Measurements from ENCODE around the gene CDYL.

The CDYL gene

GRCh38 chr6:4883298-4883697, 107.1 kb downstream of the CDYL start:
- DNase-seq (ENCODE audit: low read depth in 2 of 2), result no peak

GRCh38 chr6:4884646-4885340, 108.6 kb downstream of the CDYL start:
- DNase-seq (ENCODE audit: low read depth in 2 of 2), result no peak

GRCh38 chr6:4885341-4885933, 109.2 kb downstream of the CDYL start:
- no peak for DNase-seq (ENCODE audit: low read depth in 2 of 2)

DNA sequence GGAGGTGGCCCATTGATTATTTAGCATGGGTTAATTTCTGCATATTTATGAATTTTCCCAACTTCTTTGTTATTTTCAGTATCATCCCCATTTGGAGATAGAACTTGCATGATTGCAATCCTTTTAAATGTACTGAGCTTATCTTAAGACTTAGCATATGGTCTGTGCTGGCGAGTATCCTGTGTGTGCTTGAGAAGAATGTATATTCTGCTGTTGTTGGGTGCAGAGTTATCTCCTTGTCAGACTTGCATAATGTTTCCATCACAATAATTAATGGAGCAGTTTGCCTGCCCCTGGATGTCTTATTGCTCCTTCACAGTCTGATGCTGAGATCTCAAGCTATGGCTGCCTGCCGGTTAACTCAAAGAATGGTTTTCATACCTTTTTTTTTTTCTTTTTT, 112.6 kb downstream of the CDYL start:
- no peak for DNase-seq (ENCODE audit: low read depth in 2 of 2)

- DNase-seq (ENCODE audit: low read depth in 2 of 2), result no peak
These were observed 113.5 kb downstream of the CDYL start for GRCh38 chr6:4889701-4890100.

- DNase-seq (ENCODE audit: low read depth in 2 of 2), result no peak
These were observed 114.0 kb downstream of the CDYL start for GRCh38 chr6:4890191-4890590.

GRCh38 chr6:4890627-4891026, 114.4 kb downstream of the CDYL start:
- no peak for DNase-seq (ENCODE audit: low read depth in 2 of 2)

GRCh38 chr6:4891141-4891540, 114.9 kb downstream of the CDYL start:
- DNase-seq (ENCODE audit: low read depth in 2 of 2), result no peak

DNA sequence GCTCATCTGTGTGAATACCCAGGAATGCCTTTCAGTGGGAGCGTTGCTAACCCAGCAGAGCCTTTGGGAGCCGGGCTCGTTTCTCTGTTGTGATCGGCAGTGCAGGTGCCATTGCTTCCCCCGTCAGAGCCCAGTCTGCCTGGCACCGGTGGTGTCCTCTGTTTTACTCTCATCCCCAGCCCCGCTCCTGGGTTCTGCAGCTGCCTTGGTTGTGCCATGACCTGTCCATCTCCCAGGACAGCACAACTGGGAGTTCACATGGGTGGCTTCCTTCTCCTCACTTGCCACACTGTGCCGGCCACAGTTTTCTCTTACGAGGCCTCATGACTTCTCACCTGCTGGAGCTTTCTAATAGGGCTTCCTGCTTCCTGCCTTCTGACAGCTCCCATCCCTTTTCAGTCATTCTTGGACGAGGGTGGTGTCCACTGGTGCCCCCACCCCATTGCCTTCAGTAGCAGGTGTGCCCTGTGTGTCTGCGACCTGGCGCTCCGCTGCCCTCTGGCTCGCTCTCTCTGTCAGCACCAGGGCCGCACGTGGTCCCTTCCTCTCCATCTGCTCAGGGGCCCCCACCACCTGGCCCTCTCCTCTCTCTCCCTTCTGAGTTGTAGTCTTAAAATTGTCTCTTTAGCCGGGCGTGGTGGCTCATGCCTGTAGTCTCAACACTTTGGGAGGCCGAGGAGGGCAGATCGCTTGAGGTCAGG, 116.7 kb downstream of the CDYL start:
- no peak for DNase-seq (ENCODE audit: low read depth in 2 of 2)

GRCh38 chr6:4894049-4894448, 117.8 kb downstream of the CDYL start:
- DNase-seq (ENCODE audit: low read depth in 2 of 2), result no peak

DNA sequence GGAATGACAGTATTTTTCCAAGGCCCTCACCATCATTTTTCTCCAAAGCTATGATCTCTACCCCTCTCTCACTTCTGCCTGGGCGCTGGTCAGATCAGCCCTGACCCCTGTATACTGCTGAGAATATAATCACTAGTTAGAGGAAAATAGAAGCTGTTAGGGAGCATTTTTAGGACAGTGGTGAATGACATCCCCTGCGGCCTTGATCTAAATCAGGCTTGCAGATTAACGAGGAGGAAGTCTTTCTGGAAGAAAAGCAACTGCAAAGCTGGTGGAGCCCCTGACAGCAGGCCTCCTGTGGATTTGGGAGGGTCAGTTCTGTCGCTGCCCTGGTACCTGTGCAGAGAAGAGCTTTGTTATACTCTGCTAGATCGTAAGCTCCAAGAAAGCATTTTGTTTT, 119.8 kb downstream of the CDYL start:
- no peak for DNase-seq (ENCODE audit: low read depth in 2 of 2)

GRCh38 chr6:4896401-4896800, 120.2 kb downstream of the CDYL start:
- DNase-seq (ENCODE audit: low read depth in 2 of 2), result no peak

DNA sequence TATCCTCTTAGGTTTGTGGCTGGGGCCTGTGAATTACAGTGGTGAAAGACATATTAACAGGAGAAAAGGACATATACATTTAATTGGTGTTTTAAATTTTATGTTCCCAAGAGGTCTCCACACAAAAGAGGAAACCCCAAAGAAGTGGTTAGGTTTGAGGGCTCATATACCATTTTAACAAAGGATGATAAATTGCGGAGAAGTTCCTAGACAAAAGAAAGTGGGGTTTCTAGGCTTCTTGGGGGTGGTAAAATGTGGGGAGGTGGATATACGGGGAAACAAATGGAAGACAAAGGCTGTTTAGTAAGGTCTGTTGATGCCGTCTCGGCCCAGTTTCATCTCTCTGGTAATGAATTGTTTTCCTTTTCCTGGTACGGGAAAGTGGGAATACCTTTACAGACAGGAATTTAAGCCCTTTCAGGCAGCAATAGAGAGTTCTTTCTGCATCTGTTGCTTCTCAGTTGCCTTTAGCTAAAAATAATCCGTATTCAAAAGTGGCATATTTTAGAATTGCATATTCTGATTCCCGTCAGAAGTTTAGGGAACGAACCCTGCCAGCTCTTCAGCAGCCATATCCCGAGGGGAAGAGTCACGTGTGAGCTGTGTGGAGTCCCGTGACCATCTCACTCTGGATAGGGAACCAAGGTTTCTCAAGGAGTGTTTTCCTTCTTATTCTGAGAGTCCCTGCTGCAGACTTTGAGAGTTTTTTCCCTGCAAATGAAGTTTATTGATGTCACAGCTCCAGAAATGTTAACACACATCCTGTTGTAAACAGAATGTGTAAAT, 123.2 kb downstream of the CDYL start:
- DNase-seq (ENCODE audit: low read depth in 2 of 2), result no peak

DNA sequence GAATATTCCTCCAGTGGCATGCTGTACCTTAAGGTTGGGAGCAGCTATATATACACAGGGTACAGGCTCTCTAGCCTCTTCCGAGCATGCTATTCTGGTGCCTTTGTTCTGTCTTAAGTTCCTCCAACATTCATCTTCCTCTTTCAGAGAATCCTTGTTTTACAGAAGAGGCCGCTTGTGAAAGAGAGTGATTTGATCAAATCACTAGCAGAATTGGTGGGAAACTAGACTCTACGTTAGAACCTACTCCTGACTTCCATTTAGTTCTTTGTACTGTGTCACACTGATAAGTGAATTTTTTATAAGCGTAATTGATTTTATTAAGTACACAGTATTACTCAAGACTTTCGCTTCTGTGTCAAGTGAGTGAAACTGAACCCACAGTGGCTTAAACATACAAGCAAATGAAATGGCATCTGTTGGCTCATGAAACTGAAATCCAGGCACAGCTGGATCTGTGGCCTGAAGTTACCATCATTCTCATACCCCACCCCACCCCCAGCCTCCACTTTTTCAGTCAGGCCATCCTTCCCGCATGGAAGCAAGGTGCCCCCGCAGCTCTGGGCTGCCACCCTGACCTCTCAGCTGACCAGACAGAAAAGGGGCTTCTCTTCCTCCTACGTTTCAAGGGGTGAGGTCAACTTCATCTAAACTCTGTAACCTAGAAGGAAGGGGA, 125.3 kb downstream of the CDYL start:
- no peak for DNase-seq (ENCODE audit: low read depth in 2 of 2)

DNA sequence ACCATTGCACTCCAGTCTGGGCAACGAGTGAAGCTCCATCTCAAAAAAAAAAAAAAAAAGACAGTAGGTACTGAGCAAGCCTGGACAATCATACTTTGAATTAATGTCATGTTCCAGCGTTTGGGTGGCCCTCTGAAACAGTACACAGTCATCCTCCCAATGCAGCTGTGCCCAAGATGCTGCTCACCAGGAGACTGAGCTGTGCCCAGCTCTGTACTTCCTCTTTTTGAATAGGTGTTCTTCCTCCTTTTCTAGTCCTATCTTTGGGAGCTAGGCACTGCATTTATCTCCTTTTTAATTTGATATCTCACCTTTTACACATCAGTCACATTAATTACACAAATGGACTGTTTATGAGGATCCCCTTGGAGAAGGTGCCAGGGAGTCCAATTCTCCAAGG, 126.2 kb downstream of the CDYL start:
- DNase-seq (ENCODE audit: low read depth in 2 of 2), result no peak

- DNase-seq (ENCODE audit: low read depth in 2 of 2), result no peak
These were observed 126.9 kb downstream of the CDYL start for GRCh38 chr6:4903121-4903520.

DNA sequence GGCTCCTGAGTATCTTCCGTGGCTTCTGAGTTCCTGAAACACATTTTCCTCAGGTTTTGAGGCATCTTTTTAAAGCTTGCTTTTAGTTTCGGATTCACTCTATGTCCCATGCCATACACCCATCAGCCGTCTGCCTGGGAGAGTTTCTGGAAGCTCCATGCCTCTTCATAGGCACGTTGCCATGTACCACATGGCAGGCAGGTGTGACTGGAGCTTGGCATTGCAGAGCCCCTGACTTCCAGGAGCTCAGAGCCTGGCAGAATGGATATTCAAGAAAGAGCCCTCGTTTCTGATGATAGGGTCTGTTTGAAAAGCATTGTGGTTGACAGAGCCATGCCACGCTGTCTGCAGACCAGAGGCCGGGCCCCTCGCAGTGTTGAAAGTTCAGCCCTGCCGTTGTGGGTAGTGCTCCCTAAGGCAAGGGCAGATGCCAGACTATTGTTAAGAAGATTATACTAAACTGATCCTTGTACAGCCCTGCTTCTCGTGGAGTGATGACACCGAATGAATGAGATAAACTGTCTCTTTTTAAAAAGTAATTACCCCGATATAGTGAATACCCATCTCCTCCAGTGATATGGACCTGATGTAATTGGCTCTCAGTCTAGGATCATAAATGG, 127.7 kb downstream of the CDYL start:
- DNase-seq (ENCODE audit: low read depth in 2 of 2), result no peak

DNA sequence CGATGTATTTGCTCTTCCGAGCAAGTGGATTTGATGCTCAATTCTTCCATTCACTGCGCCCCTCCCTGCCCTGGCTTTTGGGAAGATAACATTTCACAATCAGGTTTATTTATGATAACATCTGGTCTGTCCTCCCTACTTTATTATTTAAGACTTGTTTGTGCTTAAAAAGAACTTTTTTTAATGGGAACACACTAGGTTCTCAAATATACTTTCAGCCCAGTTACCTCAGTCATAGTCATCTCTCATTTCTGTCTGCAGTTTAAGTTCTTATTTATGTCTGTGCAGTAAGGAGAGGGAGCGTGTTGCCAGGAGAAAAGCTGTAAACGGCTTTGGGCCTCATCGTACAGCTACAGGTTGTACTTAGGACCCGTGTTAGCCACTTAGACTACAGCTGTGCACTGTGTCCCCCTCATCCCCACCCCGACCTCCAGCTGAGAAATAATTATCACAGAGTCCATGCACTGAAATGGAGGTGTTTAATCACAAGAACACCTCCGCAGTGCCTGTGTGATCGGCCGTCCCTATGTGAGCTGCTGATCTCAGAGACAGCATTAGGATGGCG, 128.3 kb downstream of the CDYL start:
- DNase-seq (ENCODE audit: low read depth in 2 of 2), result no peak

GRCh38 chr6:4905826-4906225, 129.6 kb downstream of the CDYL start:
- DNase-seq (ENCODE audit: low read depth in 2 of 2), result no peak

DNA sequence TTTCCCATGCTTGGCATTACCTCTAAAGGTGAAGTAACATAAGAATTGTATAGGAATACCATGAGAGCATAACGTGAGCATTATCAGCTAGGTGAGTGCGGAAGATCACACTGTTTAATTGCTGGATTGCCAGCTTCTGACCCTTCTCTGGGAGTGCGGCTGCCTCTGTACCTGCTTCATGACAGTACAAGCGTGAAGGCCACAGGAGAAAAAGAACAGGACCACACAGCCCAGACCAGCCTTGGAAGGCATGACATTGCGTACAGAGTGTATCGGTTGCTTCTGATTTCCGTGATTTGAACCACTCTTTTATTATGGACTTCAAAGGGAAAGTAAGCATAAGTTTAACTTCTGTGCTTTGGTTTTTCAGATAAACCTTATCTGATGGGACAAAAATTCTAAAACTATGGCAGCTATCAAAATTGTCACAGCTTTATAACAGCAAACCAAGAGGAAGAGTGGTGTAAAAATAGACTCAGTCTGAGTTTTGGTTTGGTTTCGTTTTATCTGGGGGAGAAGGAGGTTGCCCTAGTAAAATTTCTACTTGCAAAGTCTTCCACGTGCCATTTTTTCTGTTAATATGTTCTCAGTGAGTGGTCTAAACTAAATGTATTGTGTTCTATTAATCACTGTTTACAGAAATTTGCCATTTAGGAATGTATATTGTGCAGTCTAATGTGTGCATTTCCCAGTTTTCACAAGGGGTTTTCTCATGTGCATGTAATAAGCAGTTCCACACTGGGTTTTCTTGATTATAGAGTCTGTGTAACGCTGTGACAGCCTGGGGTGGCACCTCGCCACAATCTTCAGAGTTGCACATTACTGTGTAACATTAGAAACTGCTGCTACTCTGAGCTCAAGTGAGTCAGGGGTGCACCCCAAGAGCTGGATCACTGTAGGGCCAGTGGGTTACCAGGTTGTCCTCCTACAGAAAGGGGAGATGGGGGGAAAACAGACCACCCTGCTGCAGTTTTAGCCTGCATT, 130.4 kb downstream of the CDYL start:
- DNase-seq (ENCODE audit: low read depth in 2 of 2), result no peak

Data from fibroblast of skin of left quadriceps (primary cell).